A673 (cell line): ENCODE measurements around the gene BCKDK.

Source experiments
- EZH2 ChIP-seq: fragments of 200-600 bp; sonication (generic); IDR thresholded peaks from 2 replicates; pipeline ENCODE4 v1.6.1; 2017; ENCODE audit warnings: borderline replicate concordance, low read depth, mild to moderate bottlenecking, mixed read lengths, antibody characterized with exemption, low read length; ENCODE audit not compliant: poor library complexity, severe bottlenecking
- TF ChIP-seq, protein P1 (sequence below): fragments of 300-800, 200-600 bp; sonication (generic); conservative IDR thresholded peaks from 2 replicates; pipeline ENCODE4 v1.5.1; 2017; ENCODE audit warnings: low read depth, mild to moderate bottlenecking, antibody characterized with exemption, low read length, moderate library complexity, mixed read lengths

GRCh38 chr16:31080756-31081419 lies 27.3 kb upstream of the BCKDK start:
- TF ChIP-seq, protein P1, sequence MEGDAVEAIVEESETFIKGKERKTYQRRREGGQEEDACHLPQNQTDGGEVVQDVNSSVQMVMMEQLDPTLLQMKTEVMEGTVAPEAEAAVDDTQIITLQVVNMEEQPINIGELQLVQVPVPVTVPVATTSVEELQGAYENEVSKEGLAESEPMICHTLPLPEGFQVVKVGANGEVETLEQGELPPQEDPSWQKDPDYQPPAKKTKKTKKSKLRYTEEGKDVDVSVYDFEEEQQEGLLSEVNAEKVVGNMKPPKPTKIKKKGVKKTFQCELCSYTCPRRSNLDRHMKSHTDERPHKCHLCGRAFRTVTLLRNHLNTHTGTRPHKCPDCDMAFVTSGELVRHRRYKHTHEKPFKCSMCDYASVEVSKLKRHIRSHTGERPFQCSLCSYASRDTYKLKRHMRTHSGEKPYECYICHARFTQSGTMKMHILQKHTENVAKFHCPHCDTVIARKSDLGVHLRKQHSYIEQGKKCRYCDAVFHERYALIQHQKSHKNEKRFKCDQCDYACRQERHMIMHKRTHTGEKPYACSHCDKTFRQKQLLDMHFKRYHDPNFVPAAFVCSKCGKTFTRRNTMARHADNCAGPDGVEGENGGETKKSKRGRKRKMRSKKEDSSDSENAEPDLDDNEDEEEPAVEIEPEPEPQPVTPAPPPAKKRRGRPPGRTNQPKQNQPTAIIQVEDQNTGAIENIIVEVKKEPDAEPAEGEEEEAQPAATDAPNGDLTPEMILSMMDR, result no peak
- TF ChIP-seq EZH2, result no peak
